HepG2 (cell line): ENCODE measurements around the gene LAP3. TPM values are rescaled to one million over a fixed set of nuclear protein-coding genes. Genes with fewer than 3 reads are reported as not detected.

Source experiments
- ATAC-seq: fragments of 200-7000 bp; cut with Tn5 transposase; 3 replicates; pipeline ENCODE4 v1.9.1; 2020; ENCODE audit warnings: mild to moderate bottlenecking, moderate library complexity
- BruUV-seq: library from RNA; stranded (reverse); fragments of 400-500 nt; replicated peaks from 2 replicates; lab custom pipeline; 2021; lab: Mats Ljungman, UMichigan
- CTCF ChIA-PET: fragments of 300-600 bp; formaldehyde crosslinking; extraction: SDS; loops from one replicate; lab custom pipeline; 2021; ENCODE audit warnings: low total read pairs, inconsistent platforms, low intra/inter-chr PET ratio; lab: Yijun Ruan, JAX
- POLR2A ChIA-PET: fragments of 350-600 bp; sonication (Branson Sonifier 250); formaldehyde crosslinking; loops from one replicate; lab custom pipeline; 2020; ENCODE audit warnings: antibody characterized with exemption, inconsistent platforms; lab: Yijun Ruan, JAX
- DNase-seq: peaks from one replicate; pipeline ENCODE4 v3.0.0-alpha.2; 2015; ENCODE audit warnings: low spot score
- FAIRE-seq: peaks from 3 replicates; lab custom pipeline; 2011; peaks lifted over from hg19 to GRCh38; lab: Jason Lieb, UNC
- H2AFZ ChIP-seq: one replicate; pipeline ENCODE4 v1.6.1; 2011; ENCODE audit warnings: low read length, inconsistent platforms
- H3K27ac ChIP-seq: fragments of 300-600 bp; 3 replicates; pipeline ENCODE4 v1.8.0; 2011; ENCODE audit warnings: mixed run types, mild to moderate bottlenecking, mixed read lengths, low read length, inconsistent platforms; ENCODE audit not compliant: insufficient read depth; ENCODE audit errors: extremely low read length
- H3K27me3 ChIP-seq, 2 experiments: fragments of 200-600 bp in 1 of 2; 2 replicates in 1 of 2; 3 replicates in 1 of 2; pipeline versions ENCODE4 v1.6.0 to v1.8.0; 2011; ENCODE audit warnings: low read length in 2 of 2, mild to moderate bottlenecking in 2 of 2, moderate library complexity in 2 of 2, inconsistent platforms in 1 of 2; ENCODE audit not compliant: insufficient read depth in 2 of 2, control insufficient read depth in 1 of 2
- H3K36me3 ChIP-seq, 2 experiments: fragments of 200-600 bp in 1 of 2; replicated peaks in 1 of 2; 2 replicates in 1 of 2; 3 replicates in 1 of 2; pipeline versions ENCODE4 v1.5.1 to v1.8.0; 2011; ENCODE audit warnings: low read length in 2 of 2, inconsistent platforms in 1 of 2; ENCODE audit not compliant: insufficient read depth in 2 of 2, control insufficient read depth in 1 of 2
- H3K4me1 ChIP-seq: 2 replicates; pipeline ENCODE4 v1.5.1; 2012; ENCODE audit warnings: low read length, inconsistent platforms; ENCODE audit not compliant: insufficient read depth
- H3K4me2 ChIP-seq: 2 replicates; pipeline ENCODE4 v1.6.0; 2011; ENCODE audit warnings: low read depth, low read length, inconsistent platforms
- H3K4me3 ChIP-seq, 3 experiments: fragments of 200-600 bp in 1 of 3; sonication (generic), shearing (Covaris generic) in 1 of 3; replicated peaks in 1 of 3; 2 replicates each; pipeline ENCODE4 v1.5.1; 2011 to 2016; ENCODE audit warnings: low read length in 3 of 3, inconsistent platforms in 2 of 3, low read depth in 2 of 3, mild to moderate bottlenecking in 2 of 3, control low read depth in 1 of 3, mixed read lengths in 1 of 3; ENCODE audit not compliant: insufficient read depth in 1 of 3
- H3K79me2 ChIP-seq: one replicate; pipeline ENCODE4 v1.6.1; 2011; ENCODE audit warnings: low read length, inconsistent platforms; ENCODE audit not compliant: insufficient read depth
- H3K9ac ChIP-seq: 2 replicates; pipeline ENCODE4 v1.6.0; 2011; ENCODE audit warnings: mild to moderate bottlenecking, low read depth, low read length, inconsistent platforms; ENCODE audit not compliant: insufficient read depth
- H3K9me3 ChIP-seq: 2 replicates; pipeline ENCODE4 v1.5.1; 2012; ENCODE audit warnings: mild to moderate bottlenecking, low read length
- H4K20me1 ChIP-seq: 2 replicates; pipeline ENCODE4 v1.6.0; 2011; ENCODE audit warnings: inconsistent platforms, mild to moderate bottlenecking, low read length, moderate library complexity; ENCODE audit not compliant: insufficient read depth
- MAFF ChIP-seq: IDR thresholded peaks from 2 replicates; pipeline ENCODE4 v1.6.1; 2011; ENCODE audit warnings: low read depth, low read length, improper control_type of control experiment
- MAFK ChIP-seq, 2 experiments: IDR thresholded peaks in 1 of 2; conservative IDR thresholded peaks in 1 of 2; 2 replicates each; pipeline ENCODE4 v1.6.1; 2011; ENCODE audit warnings: improper control_type of control experiment in 2 of 2, low read length in 2 of 2
- RARA ChIP-seq: IDR thresholded peaks from 2 replicates; pipeline ENCODE4 v1.6.1; 2016; ENCODE audit warnings: missing genetic modification reagents, missing compliant biosample characterization
- SNRNP70 ChIP-seq: fragments of 200-400 bp; formaldehyde crosslinking; IDR thresholded peaks from 2 replicates; pipeline ENCODE4 v1.6.1; 2017; ENCODE audit warnings: mild to moderate bottlenecking, low read depth, low read length, moderate library complexity
- ZNF7 ChIP-seq: IDR thresholded peaks from 2 replicates; pipeline ENCODE4 v1.6.1; 2016; ENCODE audit warnings: missing biosample characterization, missing genetic modification reagents
- WGBS: methylation state at CpG from one replicate; pipeline ENCODE4 v1.1.6; 2017; ENCODE audit warnings: low lambda C conversion rate; 5-methylcytosine and 5-hydroxymethylcytosine counted together
- in situ Hi-C: cut with HindIII; loops from 2 replicates; pipeline ENCODE4 v1.10.0; 2017; ENCODE audit warnings: low pct_unique_long_range_greater_than_20kb; ENCODE audit not compliant: extremely low pct_ligation_motif_present
- intact Hi-C: fragments of 100-400 bp; cut with micrococcal nuclease; formaldehyde crosslinking; loops from one replicate; pipeline ENCODE4 v1.10.0; 2022; ENCODE audit not compliant: unreplicated experiment
- polyA plus RNA-seq, 8 experiments: library from polyadenylated mRNA; depleted of rRNA in 3 of 8; stranded (reverse) in 7 of 8; unstranded in 1 of 8; fragments of >200 nt; fragmentation: Illumina TruSeq in 4 of 8; extraction: Trizol in 4 of 8; gene quantifications; 2 replicates each; pipeline versions ENCODE4 v1.2.1 to v1.2.3, GENCODE V29; 2011 to 2016; ENCODE audit warnings: low read depth in 4 of 8, missing spikeins in 1 of 8, mixed read lengths in 1 of 8; ENCODE audit not compliant: insufficient read depth in 1 of 8
- total RNA-seq, 5 experiments: library from RNA; depleted of rRNA; stranded (reverse); fragments of >200 nt; fragmentation: Illumina TruSeq; extraction: Trizol; gene quantifications; 2 replicates each; pipeline ENCODE4 v1.2.3, GENCODE V29; 2016; ENCODE audit warnings: low read depth in 1 of 5
- TF ChIP-seq, protein P1 (sequence below): sonication (generic); formaldehyde crosslinking; IDR thresholded peaks from 2 replicates; pipeline ENCODE4 v1.5.0; 2020; ENCODE audit warnings: missing genetic modification reagents, mild to moderate bottlenecking, borderline replicate concordance
- TF ChIP-seq, protein P2 (sequence below): IDR thresholded peaks from 2 replicates; pipeline ENCODE4 v1.6.1; 2016; ENCODE audit warnings: low read depth
- TF ChIP-seq, protein P3 (sequence below): sonication (generic); formaldehyde crosslinking; IDR thresholded peaks from 2 replicates; pipeline ENCODE4 v1.4.0; 2020; ENCODE audit warnings: missing genetic modification reagents

Gene LAP3
- total and polyA plus RNA-seq, 2 of the 13 experiments (the other 11 are each of a cell fraction or from before 2014, with no cell fraction given), result 106 to 125 TPM

DNA sequence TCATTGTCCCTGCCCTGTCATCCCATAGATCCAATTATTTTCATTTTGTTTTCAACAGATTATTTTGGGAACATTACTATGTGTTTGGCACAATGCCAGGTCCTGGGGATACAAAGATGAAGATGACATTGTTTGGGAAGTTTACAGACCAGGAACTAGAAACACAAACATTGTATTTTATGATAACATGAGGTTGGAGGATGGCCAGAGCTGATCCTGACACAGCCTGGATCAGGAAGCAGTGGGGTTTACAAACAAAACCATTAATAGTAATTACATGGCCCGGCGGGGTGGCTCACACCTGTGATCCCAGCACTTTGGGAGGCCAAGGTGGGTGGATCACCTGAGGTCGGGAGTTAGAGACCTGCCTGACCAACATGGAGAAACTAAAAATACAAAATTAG is 32.2 kb upstream of the LAP3 start (continued):
- TF ChIP-seq, protein P1, sequence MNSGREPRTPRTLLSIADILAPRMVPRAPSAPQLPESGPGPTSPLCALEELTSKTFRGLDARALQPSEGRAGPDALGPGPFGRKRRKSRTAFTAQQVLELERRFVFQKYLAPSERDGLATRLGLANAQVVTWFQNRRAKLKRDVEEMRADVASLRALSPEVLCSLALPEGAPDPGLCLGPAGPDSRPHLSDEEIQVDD (CRISPR knock-in tag), result no peak
- 0 out of 2 replicates have a peak, but pooled peaks have one; percentile 17 for TF ChIP-seq RARA (CRISPR knock-in tag)
- no peak for TF ChIP-seq SNRNP70
- TF ChIP-seq, protein P2, sequence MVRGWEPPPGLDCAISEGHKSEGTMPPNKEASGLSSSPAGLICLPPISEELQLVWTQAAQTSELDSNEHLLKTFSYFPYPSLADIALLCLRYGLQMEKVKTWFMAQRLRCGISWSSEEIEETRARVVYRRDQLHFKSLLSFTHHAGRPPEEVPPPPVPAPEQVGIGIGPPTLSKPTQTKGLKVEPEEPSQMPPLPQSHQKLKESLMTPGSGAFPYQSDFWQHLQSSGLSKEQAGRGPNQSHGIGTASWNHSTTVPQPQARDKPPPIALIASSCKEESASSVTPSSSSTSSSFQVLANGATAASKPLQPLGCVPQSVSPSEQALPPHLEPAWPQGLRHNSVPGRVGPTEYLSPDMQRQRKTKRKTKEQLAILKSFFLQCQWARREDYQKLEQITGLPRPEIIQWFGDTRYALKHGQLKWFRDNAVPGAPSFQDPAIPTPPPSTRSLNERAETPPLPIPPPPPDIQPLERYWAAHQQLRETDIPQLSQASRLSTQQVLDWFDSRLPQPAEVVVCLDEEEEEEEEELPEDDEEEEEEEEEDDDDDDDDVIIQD, result peak; percentile 15; the same call in 1 of the 2 replicates
- TF ChIP-seq, all 625 proteins: peak for 27

DNA sequence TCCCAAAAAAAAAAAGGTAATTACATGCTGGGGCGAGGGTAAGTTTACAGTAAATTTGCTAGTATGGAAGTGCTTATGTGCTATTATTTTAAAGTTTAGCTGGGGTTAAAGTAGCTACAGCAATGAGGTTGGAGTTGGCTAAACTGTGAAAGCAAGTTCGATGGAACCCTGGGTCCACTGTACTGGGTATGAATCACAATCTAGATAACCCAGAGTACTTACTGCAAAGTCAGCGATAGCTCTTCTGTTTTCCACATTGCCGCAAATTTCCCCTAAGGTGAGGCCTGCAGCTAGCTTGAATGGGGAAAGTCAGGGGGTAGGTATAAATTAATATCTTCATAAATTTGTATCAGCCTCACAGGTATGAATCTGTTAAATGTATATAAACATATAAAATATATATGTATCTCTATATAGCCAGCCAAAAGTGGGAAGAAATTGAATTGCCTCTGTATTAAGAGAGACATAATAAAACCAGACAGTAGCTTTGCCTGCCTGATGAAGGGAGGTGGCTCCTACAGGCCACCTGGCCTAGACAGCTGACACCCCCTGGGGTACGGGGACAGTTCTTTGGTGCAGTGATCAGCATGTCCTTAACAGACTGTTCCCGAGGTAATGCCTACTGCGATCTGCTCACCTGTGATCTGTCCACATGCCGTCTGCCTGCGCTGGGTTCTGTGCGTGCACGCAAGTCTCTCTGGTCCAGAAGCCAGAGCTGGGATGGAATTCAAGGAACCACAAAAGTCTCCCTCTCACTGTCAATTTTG is 31.4 kb upstream of the LAP3 start:
- Histone ChIP-seq H3K79me2 (no peaks in the 10 kb centered on the region), H4K20me1 (no peaks in the 10 kb centered on the region), H3K36me3 (no peaks in the 10 kb centered on the region), H3K27me3 (no peaks in the 10 kb centered on the region), H3K9ac (peak overlapping the region; percentile 44; the same call in 1 of the 2 replicates), H2AFZ (no peak overlapping the region), H3K4me1 (peaks cover 55% of the 10 kb centered on the region), H3K4me2 (no peak overlapping the region), H3K27ac (peak overlapping the region; percentile 78), H3K9me3 (no peaks in the 10 kb centered on the region), H3K4me3 (no peak overlapping the region)
- in situ Hi-C loops (no loop called here), intact Hi-C loops (loop anchor here (2.0 kb wide), 1 partner anchor 33 kb away; the partner anchor contains the start of gene QDPR)
- no peak for ATAC-seq
- CTCF ChIA-PET, result no interaction called here
- BruUV-seq, result no TSS peak
- no peak for DNase-seq
- FAIRE-seq, result no peak
- WGBS, result 73% methylated on average over 8 of the region's 11 CpGs
- POLR2A ChIA-PET, result interaction anchor here (0.6 to 3.1 kb wide), 2 partner anchors 14 to 31 kb away, joined by 3 to 19 read pairs; partner anchors contain the start of gene LAP3
- TF ChIP-seq MAFF, result peak; percentile 42; the same call in 1 of the 2 replicates
- peak; percentile 39 to 52; a peak in 3 of 4 replicates for TF ChIP-seq MAFK (conservative IDR thresholded peaks at IDR 0.05 in 1 of 2, IDR thresholded peaks at IDR 0.05 in 1 of 2; ENCODE audit: low read length in 2 of 2)
- TF ChIP-seq ZNF7 (CRISPR knock-in tag), result peak; percentile 70
- TF ChIP-seq, protein P3, sequence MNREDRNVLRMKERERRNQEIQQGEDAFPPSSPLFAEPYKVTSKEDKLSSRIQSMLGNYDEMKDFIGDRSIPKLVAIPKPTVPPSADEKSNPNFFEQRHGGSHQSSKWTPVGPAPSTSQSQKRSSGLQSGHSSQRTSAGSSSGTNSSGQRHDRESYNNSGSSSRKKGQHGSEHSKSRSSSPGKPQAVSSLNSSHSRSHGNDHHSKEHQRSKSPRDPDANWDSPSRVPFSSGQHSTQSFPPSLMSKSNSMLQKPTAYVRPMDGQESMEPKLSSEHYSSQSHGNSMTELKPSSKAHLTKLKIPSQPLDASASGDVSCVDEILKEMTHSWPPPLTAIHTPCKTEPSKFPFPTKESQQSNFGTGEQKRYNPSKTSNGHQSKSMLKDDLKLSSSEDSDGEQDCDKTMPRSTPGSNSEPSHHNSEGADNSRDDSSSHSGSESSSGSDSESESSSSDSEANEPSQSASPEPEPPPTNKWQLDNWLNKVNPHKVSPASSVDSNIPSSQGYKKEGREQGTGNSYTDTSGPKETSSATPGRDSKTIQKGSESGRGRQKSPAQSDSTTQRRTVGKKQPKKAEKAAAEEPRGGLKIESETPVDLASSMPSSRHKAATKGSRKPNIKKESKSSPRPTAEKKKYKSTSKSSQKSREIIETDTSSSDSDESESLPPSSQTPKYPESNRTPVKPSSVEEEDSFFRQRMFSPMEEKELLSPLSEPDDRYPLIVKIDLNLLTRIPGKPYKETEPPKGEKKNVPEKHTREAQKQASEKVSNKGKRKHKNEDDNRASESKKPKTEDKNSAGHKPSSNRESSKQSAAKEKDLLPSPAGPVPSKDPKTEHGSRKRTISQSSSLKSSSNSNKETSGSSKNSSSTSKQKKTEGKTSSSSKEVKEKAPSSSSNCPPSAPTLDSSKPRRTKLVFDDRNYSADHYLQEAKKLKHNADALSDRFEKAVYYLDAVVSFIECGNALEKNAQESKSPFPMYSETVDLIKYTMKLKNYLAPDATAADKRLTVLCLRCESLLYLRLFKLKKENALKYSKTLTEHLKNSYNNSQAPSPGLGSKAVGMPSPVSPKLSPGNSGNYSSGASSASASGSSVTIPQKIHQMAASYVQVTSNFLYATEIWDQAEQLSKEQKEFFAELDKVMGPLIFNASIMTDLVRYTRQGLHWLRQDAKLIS (CRISPR knock-in tag), result no peak
